Stomach (tissue), 4 donors: ENCODE data around the gene NOXRED1.

Experiments used
- POLR2AphosphoS5 ChIP-seq, 3 donors: sonication (generic); formaldehyde crosslinking; IDR thresholded peaks; one replicate each; pipeline ENCODE4 v1.6.1; 2016; ENCODE audit warnings: antibody characterized with exemption in 3 of 3
- TF ChIP-seq, protein P1 (sequence below), 7 experiments: fragments of 450-650 bp in 4 of 7; fragments of 200-600 bp in 3 of 7; sonication (generic) in 3 of 7; IDR thresholded peaks; one replicate each; pipeline ENCODE4 v1.5.1; 2016 to 2019; ENCODE audit warnings: antibody characterized with exemption in 7 of 7, control low read depth in 2 of 7, mild to moderate bottlenecking in 1 of 7

DNA sequence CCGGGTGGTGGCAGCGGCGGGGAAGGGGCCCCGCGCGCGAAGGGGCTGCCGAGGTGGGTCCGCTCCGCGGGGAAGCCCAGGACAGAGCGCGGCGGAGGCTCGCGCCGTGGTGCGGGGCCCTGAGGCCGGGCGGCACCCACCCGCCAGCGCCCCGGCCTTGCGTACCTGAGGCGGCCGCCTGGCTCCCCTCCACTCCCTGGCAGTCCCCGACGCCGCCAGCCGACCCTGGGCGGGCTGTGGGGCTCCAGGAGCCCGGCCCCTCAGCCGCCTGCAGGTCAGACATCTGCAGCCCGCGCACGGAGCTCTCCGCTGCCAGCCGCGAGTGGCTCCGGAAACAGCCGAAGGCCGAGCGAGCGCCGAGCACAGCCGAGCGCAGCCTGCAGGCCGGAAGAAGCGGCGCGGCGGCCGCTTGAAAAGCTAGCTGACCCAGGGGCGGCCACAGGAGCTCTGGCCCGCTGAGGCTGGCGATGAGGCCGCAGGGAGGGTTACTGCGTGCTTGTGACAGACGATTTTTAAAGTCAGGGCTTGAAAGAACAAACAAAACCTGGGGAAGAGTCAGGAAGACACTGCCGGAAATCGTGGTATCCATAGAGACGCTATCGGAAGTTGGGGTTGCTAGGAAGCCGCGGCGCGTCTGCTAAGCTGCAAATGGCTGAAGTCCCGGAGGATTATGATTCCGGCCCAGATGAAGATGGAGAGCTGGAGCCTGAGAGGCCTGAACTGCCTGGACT is 46.4 kb downstream of the NOXRED1 start, which contains the start of the genes SAMD15 and TMED8:
- TF ChIP-seq POLR2AphosphoS5 (IDR thresholded peaks at IDR 0.05), result peak in 2 of 3 donors; percentile 38 to 42
- TF ChIP-seq, protein P1, sequence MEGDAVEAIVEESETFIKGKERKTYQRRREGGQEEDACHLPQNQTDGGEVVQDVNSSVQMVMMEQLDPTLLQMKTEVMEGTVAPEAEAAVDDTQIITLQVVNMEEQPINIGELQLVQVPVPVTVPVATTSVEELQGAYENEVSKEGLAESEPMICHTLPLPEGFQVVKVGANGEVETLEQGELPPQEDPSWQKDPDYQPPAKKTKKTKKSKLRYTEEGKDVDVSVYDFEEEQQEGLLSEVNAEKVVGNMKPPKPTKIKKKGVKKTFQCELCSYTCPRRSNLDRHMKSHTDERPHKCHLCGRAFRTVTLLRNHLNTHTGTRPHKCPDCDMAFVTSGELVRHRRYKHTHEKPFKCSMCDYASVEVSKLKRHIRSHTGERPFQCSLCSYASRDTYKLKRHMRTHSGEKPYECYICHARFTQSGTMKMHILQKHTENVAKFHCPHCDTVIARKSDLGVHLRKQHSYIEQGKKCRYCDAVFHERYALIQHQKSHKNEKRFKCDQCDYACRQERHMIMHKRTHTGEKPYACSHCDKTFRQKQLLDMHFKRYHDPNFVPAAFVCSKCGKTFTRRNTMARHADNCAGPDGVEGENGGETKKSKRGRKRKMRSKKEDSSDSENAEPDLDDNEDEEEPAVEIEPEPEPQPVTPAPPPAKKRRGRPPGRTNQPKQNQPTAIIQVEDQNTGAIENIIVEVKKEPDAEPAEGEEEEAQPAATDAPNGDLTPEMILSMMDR (IDR thresholded peaks at IDR 0.05), result peak in 1 of 7 experiments; percentile 44
